Effector memory CD8-positive, alpha-beta T cell (primary cell): ENCODE measurements around the gene BAIAP2.

Experiments
- ATAC-seq: fragments of 150-1000 bp; cut with Tn5 transposase; replicated peaks from 2 replicates; pipeline ENCODE4 v1.10.0; 2021; ENCODE audit warnings: mild to moderate bottlenecking, moderate library complexity
- DNase-seq, 3 experiments: peaks; one replicate each; pipeline ENCODE4 v3.0.0; 2021
- H3K27ac Mint-ChIP-seq, 2 donors: one replicate each; pipeline ENCODE4 v1.8.0; 2022; ENCODE audit warnings: mild to moderate bottlenecking in 2 of 2, mixed read lengths in 2 of 2, moderate library complexity in 2 of 2
- H3K27me3 Mint-ChIP-seq, 2 donors: one replicate each; pipeline ENCODE4 v1.8.0; 2022; ENCODE audit warnings: mixed read lengths in 2 of 2
- H3K36me3 Mint-ChIP-seq: one replicate; pipeline ENCODE4 v1.8.0; 2022; ENCODE audit warnings: mild to moderate bottlenecking, moderate library complexity, mixed read lengths; ENCODE audit not compliant: insufficient read depth
- H3K4me1 Mint-ChIP-seq, 2 donors: one replicate each; pipeline ENCODE4 v1.8.0; 2022; ENCODE audit warnings: low read depth in 2 of 2, mixed read lengths in 2 of 2
- H3K4me3 Mint-ChIP-seq, 2 donors: one replicate each; pipeline ENCODE4 v1.8.0; 2022; ENCODE audit warnings: mild to moderate bottlenecking in 2 of 2, mixed read lengths in 2 of 2, moderate library complexity in 2 of 2
- H3K9me3 Mint-ChIP-seq, 2 donors: one replicate each; pipeline ENCODE4 v1.8.0; 2022; ENCODE audit warnings: mixed read lengths in 2 of 2

Gene BAIAP2

GRCh38 chr17:81031566-81032550, 3.1 kb upstream of the BAIAP2 start:
- Mint-ChIP-seq H3K27me3 (peaks cover 12 to 48% of the 10 kb centered on the region in 2 donors), H3K36me3 (peaks cover 16% of the 10 kb centered on the region), H3K9me3 (no peaks in the 10 kb centered on the region), H3K4me3 (no peak overlapping the region), H3K4me1 (peaks cover 0 to 12% of the 10 kb centered on the region in 2 donors), H3K27ac (no peak overlapping the region)
- no peak for ATAC-seq
- DNase-seq: no peak

GRCh38 chr17:81032641-81033480, 2.1 kb upstream of the BAIAP2 start:
- Mint-ChIP-seq H3K36me3 (peaks cover 16% of the 10 kb centered on the region), H3K9me3 (no peaks in the 10 kb centered on the region), H3K27me3 (peaks cover 8 to 38% of the 10 kb centered on the region in 2 donors), H3K4me3 (peak overlapping the region; percentile 31 to 82), H3K27ac (no peak overlapping the region), H3K4me1 (peaks cover 0 to 14% of the 10 kb centered on the region in 2 donors)
- DNase-seq (no peak), ATAC-seq (no peak)

DNA sequence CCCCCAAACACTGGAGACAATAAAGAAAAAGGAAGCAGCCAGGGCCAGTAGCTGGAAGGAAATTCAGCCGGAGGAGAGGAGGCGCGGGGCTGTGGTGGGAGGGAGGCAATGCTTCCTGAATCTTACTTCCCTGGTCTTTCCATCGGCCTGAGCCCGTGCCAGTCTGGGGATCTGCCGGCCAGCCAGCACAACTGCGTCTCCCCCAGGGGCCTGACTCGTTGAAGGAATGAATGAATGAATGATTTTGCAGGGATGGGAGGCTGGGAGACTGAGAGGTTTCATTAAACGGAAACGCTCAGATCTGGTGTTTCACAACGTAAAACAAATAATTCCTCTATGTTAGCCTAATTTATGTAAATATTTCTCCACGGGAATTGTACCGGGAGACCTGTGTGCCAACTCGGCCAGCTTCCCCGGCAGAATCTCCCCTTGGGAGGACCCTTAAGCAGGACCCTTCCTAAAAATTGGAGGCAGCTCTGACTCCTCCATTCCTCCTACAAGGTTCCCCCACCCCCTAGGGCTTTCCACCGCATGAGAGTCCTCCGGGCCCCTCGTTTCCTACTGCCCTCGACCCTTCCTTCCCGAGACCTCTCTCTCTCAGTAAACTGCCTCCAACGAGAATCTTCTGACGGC, 1.3 kb upstream of the BAIAP2 start:
- Mint-ChIP-seq H3K9me3 (no peaks in the 10 kb centered on the region), H3K27ac (no peak overlapping the region), H3K36me3 (peaks cover 16% of the 10 kb centered on the region), H3K27me3 (peaks cover 8 to 34% of the 10 kb centered on the region in 2 donors), H3K4me1 (peaks cover 0 to 14% of the 10 kb centered on the region in 2 donors), H3K4me3 (peak overlapping the region; percentile 82)
- ATAC-seq: no peak
- no peak for DNase-seq

DNA sequence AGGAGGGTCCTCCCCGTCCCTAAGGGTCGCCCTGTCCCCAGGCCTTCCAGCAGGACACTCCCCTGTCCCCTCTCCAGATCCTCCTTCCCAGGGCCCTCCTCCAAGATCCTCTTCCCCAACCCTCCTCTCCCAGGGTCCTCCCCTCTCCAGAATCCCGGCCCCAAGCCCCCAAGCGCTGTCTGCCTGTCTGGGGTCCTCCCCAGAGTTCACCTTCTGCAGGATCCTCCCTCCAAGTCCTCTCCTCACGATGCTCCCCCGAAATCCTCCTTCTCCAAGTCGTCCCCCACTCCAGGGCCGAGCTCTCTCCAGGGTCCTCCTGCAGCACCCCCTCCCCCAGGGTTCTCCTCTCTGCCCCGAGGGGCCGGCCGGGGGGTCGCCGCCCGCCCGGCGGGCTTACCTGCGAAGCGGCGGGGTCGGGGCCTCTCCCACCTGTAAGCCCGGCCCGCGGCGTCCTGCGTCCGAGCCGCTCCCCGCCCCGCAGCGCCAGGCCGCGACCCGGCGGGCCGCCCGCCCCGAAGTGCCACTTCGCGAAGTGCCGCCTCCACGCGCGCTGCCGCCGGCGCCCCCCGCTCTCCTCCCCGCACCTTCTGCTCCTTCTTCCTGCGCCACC, 678 bp upstream of the BAIAP2 start:
- no peaks in the 10 kb centered on the region for H3K9me3 Mint-ChIP-seq
- H3K4me3 Mint-ChIP-seq: peak overlapping the region; percentile 82
- H3K4me1 Mint-ChIP-seq: peaks cover 0 to 14% of the 10 kb centered on the region in 2 donors
- peaks cover 3 to 28% of the 10 kb centered on the region in 2 donors for H3K27me3 Mint-ChIP-seq
- DNase-seq: no peak
- peaks cover 16% of the 10 kb centered on the region for H3K36me3 Mint-ChIP-seq
- H3K27ac Mint-ChIP-seq: no peak overlapping the region
- no peak for ATAC-seq

DNA sequence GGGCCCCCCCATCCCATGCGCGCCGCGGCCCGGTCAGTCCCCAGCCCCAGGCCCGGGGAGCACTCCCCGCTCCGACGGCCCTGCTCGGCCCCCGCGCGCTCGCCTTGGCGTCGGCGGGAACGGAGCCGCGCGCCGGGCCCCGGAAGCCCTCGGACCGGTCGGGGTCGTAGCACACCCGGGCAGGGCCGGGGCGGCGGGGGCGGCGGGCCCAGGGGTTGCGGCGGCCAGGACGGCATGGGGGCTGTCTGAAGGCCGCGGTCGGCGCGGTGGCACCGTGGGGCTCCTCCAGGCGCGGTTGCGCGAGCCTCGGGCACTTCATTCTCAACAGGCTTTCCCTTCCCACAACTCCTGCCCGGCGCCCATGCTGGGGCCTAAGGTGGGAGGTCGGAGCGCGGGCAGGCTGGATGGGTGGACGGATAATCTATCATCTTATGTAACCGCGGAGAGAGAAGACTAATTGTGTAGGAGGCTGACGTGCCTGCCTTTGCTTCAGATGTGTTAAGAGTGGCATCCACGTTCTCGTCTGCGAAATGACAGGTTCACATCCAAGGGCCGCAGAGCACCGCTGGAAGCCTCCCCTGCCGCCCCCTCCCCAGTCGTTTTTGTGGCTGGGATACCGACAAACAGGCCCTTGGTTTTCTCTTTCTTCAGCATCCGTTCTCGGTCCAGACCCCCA, 708 bp downstream of the BAIAP2 start:
- peaks cover 16% of the 10 kb centered on the region for H3K36me3 Mint-ChIP-seq
- H3K27ac Mint-ChIP-seq: no peak overlapping the region
- peaks cover 0 to 18% of the 10 kb centered on the region in 2 donors for H3K27me3 Mint-ChIP-seq
- peaks cover 0 to 14% of the 10 kb centered on the region in 2 donors for H3K4me1 Mint-ChIP-seq
- H3K4me3 Mint-ChIP-seq: peak overlapping the region; percentile 62 to 70
- no peak for DNase-seq
- peak; percentile 0 for ATAC-seq
- no peaks in the 10 kb centered on the region for H3K9me3 Mint-ChIP-seq

DNA sequence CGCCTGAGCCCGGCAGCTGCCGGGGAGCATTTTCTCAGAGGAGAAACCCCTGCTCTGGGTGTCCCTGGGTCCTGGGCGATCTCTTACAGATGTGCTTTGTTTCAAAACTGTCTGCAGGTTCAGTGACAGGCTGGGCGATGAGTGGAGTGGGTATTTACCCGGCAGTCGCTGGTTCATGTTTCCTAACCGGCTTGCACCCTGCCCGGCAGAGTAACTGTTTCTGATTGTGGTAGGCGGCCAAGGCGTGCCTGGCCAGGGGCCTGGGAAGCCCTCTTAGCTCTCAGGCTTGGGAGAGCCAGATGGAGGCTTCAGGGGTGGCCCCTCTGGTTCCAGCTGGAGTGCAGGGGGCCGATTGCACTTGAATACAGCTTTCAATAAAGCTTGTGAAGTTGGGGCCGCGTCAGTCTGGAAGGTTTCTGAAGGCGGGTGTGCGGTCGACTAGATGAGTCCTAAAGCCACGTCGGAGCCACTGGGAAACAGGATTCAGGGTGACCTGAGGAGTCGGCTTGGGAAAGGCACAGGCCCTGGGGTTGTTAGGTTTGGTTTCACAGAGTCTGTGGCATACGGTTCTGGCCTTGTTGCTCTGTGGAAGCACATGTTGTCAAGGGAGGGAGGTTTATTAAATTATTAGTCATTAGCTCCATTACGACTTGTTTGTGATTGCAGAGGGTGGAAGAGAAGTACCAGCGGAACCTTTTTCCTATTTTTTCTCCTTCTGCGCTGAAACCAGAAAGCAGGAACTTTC, 1.4 kb downstream of the BAIAP2 start:
- H3K4me3 Mint-ChIP-seq: peak overlapping the region; percentile 62 to 70
- no peak for ATAC-seq

DNA sequence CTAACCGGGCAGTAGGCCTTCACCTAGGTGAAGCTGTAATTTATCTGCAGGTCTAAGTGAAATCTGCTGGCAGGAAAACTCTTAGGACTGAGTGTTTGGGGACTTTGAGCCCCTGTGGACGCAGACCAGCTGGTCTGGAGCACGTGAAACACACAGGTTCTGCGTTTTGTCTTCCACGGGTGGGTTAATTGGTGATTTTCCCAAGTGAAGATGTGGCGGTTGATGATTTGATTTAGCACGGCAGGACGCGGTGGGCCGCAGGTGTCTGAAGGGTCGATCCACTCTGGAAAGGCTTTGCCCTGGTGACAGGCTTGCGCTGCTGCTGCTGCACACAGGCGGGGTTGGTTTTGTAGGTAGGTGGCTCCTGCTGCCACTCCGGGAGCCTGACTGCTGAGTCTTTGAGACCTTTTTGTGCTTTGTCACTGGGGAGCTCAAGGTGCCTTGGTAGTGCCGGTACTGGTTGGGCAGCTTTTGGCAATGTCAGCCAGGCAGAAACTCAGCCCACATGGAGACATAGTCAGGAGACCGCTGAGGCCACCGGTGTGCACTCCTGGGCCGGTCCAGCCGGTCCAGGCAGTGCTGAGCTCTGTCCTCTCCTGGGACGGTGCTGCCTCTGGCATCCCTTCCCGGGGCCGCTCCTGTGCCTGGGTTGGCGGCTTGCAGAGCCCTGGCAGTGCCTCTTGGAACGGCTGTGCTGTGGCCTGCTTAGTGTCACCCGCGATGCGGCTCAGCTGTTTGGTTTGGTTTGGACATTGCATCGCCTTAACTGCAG, 2.3 kb downstream of the BAIAP2 start:
- Mint-ChIP-seq H3K4me3 (peak overlapping the region in 1 of 2 donors; percentile 62), H3K4me1 (peaks cover 0 to 14% of the 10 kb centered on the region in 2 donors), H3K9me3 (no peaks in the 10 kb centered on the region), H3K36me3 (peaks cover 21% of the 10 kb centered on the region), H3K27ac (no peak overlapping the region), H3K27me3 (peaks cover 0 to 8% of the 10 kb centered on the region in 2 donors)
- no peak for DNase-seq
- no peak for ATAC-seq

More for the DNA sequence above, 1.4 kb downstream of the BAIAP2 start:
- Mint-ChIP-seq H3K27me3 (peaks cover 0 to 11% of the 10 kb centered on the region in 2 donors), H3K27ac (no peak overlapping the region), H3K9me3 (no peaks in the 10 kb centered on the region), H3K36me3 (peaks cover 21% of the 10 kb centered on the region), H3K4me1 (peaks cover 0 to 14% of the 10 kb centered on the region in 2 donors)
- DNase-seq: no peak

DNA sequence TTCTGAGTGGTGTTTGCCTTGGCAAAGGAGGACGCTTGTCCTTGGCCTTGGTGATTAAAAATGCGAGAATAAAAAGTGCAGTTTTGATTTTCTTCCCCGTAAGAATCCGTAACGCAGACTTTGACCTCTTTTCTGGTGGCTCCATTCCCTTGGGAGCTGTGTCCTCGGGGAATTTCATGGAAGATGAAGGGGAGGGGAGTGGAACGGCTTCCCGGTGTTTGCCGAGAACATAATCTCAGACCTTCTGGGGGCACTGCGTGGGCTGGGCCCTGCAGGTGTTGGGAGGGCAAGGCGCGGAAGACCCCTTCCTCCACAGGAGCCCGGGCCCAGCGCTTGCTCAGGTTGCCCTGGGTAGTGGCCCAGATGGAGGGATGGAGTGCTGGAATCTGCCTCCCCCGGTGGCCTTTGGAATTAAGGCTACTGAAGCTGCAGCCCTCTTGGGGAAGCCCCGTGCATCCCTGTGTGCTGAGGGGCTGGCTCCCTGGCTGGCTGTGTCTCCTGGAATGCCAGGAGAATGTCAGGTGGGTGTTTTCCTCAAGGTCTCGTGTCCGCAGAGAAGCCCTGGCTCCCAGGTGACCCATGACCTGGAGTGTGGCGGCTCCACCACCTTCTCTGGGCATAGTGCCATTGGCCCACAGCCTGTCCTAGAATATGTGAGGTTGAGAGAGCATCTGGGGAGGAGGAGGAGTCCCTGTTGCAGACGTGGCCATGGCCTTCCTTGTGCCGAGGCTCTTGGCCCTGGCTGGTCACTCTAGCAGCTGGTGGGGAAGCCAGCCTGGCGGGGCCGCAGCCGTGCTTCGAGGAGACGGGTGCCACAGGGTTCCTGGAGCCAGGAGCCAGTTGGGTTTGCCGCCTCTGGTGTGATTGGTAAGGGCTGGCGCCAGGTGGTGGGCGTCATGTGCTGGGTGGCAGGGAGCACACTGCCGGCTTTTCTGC, 3.1 kb downstream of the BAIAP2 start:
- Mint-ChIP-seq H3K36me3 (peaks cover 18% of the 10 kb centered on the region), H3K9me3 (no peaks in the 10 kb centered on the region), H3K4me3 (no peak overlapping the region), H3K27ac (no peak overlapping the region), H3K27me3 (peaks cover 0 to 8% of the 10 kb centered on the region in 2 donors), H3K4me1 (peaks cover 0 to 16% of the 10 kb centered on the region in 2 donors)
- DNase-seq (no peak), ATAC-seq (no peak)

- Mint-ChIP-seq H3K27me3 (peaks cover 0 to 8% of the 10 kb centered on the region in 2 donors), H3K4me1 (peaks cover 0 to 8% of the 10 kb centered on the region in 2 donors), H3K9me3 (no peaks in the 10 kb centered on the region), H3K36me3 (peaks cover 25% of the 10 kb centered on the region), H3K4me3 (no peak overlapping the region), H3K27ac (no peak overlapping the region)
- DNase-seq (no peak), ATAC-seq (no peak)
Measured at GRCh38 chr17:81039096-81039495, 4.1 kb downstream of the BAIAP2 start.

DNA sequence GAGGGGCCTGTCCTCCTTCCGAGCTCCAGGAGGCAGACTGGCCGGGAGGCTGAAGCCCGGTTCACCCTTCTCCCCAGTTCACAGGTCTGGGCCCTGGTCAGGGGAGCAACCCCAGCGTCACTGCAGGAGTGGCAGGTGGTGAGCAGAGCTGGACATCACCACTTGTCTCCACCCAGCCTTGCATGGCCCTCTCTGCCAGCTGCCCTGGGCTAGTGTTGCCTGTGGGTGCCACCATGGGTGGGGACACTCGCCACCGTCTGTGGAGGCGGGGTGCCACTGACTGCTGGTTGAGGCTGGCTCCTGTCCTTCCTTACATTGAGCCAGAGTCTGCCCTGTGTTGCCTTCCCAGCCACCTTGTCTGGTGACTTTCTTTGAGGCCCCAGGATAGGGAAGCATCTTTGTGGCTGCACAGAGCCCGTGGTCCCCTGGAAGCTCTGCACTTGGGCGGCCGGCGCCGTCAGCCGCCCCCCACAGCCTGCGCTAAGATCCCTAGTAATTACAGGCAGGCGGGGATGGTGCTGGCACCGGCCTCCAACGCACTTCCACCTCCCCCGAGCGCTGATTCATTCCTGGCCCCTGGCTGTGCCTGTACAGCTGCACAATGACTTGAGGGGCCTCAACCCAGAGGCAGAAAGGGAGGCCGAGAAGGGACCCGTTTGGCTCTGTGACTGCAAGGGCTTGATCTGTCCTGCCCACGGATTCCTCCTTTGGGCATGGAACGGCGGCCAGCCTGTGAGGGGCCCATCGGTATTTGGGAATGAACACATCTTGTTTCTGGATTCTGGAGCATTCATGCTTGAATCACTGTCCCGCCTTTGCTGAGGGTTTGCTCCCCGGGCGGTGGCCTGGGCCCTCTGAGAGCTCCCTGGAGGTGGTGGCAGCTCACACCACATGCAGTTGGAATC, 5.2 kb downstream of the BAIAP2 start:
- ATAC-seq: no peak

More for the DNA sequence above, 5.2 kb downstream of the BAIAP2 start:
- no peaks in the 10 kb centered on the region for H3K9me3 Mint-ChIP-seq
- H3K4me3 Mint-ChIP-seq: no peak overlapping the region
- DNase-seq: no peak
- peaks cover 0 to 8% of the 10 kb centered on the region in 2 donors for H3K27me3 Mint-ChIP-seq
- no peak overlapping the region for H3K27ac Mint-ChIP-seq
- peaks cover 27% of the 10 kb centered on the region for H3K36me3 Mint-ChIP-seq
- H3K4me1 Mint-ChIP-seq: peaks cover 0 to 12% of the 10 kb centered on the region in 2 donors
